Activated T-helper 17 cell treated with anti-CD3 and anti-CD28 coated beads, Interleukin-2, amount 50 U/mL, for 72 hours (primary cell): ENCODE data around the gene GPC3. TPM values are rescaled to one million over a fixed set of nuclear protein-coding genes. Genes with fewer than 3 reads are reported as not detected.
"Not testable (repeated sequence)": the region's sequence is repeated elsewhere in the genome, so short reads cannot be mapped to it uniquely, and the experiment has no call there.

Source experiments
- ATAC-seq: fragments of 150-1000 bp; cut with Tn5 transposase; replicated peaks from 2 replicates; pipeline ENCODE4 v1.10.0; 2021; ENCODE audit warnings: mild to moderate bottlenecking, moderate library complexity
- H3K27ac Mint-ChIP-seq: one replicate; pipeline ENCODE4 v1.8.0; 2022; ENCODE audit warnings: mixed read lengths
- H3K27me3 Mint-ChIP-seq: one replicate; pipeline ENCODE4 v1.8.0; 2022; ENCODE audit warnings: mixed read lengths
- H3K36me3 Mint-ChIP-seq: one replicate; pipeline ENCODE4 v1.8.0; 2022; ENCODE audit warnings: low read depth, mild to moderate bottlenecking, mixed read lengths
- H3K4me1 Mint-ChIP-seq: one replicate; pipeline ENCODE4 v1.8.0; 2022; ENCODE audit warnings: mixed read lengths
- H3K4me3 Mint-ChIP-seq: one replicate; pipeline ENCODE4 v1.8.0; 2022; ENCODE audit warnings: mild to moderate bottlenecking, mixed read lengths
- H3K9me3 Mint-ChIP-seq: one replicate; pipeline ENCODE4 v1.8.0; 2022; ENCODE audit warnings: mixed read lengths
- total RNA-seq, 2 donors: library from RNA; stranded (reverse); gene quantifications; one replicate each; pipeline ENCODE4 v1.2.3, GENCODE V29; 2022

Gene GPC3
- total RNA-seq, 2 donors from 2014 or later, result 0.15 TPM; not detected in 1

DNA sequence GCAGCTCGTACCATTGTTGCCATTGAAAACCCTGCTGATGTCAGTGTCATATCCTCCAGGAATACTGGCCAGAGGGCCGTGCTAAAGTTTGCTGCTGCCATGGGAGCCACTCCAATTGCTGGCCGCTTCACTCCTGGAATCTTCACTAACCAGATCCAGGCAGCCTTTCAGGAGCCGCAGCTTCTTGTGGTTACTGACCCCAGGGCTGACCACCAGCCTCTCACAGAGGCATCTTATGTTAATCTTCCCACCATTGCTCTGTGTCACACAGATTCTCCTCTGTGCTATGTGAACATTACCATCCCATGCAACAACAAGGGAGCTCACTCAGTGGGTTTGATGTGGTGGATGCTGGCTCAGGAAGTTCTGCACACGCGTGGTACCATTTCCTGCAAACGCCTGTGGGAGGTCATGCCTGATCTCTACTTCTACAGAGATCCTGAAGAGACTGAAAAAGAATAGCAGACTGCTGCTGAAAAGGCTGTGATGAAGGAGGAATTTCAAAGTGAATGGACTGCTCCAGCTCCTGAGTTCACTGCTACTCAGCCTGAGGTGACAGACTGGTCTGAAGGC, 222.3 kb downstream of the GPC3 start:
- not testable (repeated sequence) for H3K36me3 Mint-ChIP-seq, H3K27ac Mint-ChIP-seq, H3K9me3 Mint-ChIP-seq, H3K4me3 Mint-ChIP-seq, H3K27me3 Mint-ChIP-seq, ATAC-seq, H3K4me1 Mint-ChIP-seq

DNA sequence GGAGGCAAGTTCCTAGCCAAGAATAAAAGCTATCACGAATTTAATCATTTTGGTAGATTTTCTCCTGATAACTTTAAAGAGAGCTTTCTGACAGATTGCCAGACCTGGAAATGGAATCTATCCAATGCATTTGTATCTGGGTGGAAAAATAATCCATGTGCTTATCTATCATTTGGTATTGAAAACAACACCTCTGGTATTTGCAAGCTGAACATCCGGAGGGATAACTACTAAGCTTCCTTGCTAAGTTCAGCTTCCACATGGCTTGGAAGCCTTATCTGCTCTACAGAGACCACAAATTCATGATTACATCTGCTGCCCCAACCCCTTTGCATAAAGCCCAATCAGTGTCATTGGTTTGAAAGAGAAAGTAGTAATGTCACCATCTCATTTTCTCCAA, 230.7 kb downstream of the GPC3 start:
- Mint-ChIP-seq H3K4me1 (no peaks in the 10 kb centered on the region), H3K4me3 (no peak overlapping the region), H3K36me3 (no peaks in the 10 kb centered on the region), H3K9me3 (no peaks in the 10 kb centered on the region), H3K27ac (no peak overlapping the region), H3K27me3 (no peaks in the 10 kb centered on the region)
- ATAC-seq, result no peak

DNA sequence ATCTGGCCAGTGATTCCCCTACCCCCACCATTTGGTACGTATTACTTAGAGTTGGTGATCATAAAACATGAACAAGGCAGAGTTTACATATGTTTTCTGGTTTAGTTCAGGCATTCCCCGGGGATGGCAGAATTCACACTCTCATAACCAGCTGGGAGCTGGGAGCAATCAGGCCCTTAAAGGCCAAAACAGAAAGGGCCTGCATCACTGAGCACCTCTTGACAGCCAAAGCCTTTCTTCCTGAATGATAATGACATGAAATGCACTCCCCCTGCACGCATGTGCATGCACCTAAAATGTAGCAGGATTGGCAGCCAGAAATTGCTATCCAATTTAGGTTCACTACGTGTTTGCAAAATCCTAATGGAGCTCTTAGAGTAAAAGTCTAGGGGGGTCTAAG, 235.4 kb downstream of the GPC3 start:
- Mint-ChIP-seq H3K4me1 (no peaks in the 10 kb centered on the region), H3K4me3 (no peak overlapping the region), H3K9me3 (no peaks in the 10 kb centered on the region), H3K27ac (no peak overlapping the region), H3K27me3 (no peaks in the 10 kb centered on the region), H3K36me3 (no peaks in the 10 kb centered on the region)
- ATAC-seq, result no peak

DNA sequence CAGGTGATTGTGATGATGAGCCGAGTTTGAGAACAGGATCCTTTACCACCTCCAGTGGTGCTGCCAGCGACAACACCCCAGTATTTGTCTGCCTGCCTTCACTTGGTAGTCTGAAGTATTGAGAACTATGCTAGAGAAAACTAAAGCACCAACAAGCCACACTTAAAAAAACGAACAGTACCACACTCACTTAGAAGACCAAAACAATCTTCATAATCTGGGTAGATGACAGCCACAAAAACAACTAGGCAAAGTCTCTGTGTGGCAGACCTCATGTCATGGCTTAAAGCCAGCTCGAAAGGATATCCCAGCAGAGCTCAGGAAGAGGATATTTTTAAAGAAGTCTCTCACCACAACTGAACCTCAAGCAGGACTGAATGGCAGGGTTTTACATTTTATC, 236.0 kb downstream of the GPC3 start:
- Mint-ChIP-seq H3K4me3 (no peak overlapping the region), H3K4me1 (no peaks in the 10 kb centered on the region), H3K27ac (no peak overlapping the region), H3K27me3 (no peaks in the 10 kb centered on the region), H3K9me3 (no peaks in the 10 kb centered on the region), H3K36me3 (no peaks in the 10 kb centered on the region)
- ATAC-seq, result no peak

DNA sequence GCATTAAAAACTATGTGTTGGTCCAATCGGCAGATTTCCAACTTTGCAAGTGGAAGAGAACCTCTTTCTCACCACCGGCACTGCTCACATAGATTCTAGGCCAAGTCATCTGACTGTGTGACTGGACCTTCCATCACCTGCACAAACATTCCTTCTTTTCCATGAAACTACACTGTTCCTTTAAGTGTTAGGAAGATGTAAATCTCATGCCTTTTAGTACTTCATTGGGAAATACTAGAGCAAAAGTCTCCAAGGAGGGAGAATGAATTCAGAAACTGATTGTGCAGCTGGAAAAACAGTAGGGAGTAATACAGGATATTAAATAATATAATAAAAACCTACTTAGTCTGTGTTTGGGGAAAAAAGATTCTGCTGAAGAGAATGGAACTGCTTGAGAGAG, 238.2 kb downstream of the GPC3 start:
- H3K9me3 Mint-ChIP-seq, result no peaks in the 10 kb centered on the region
- no peaks in the 10 kb centered on the region for H3K36me3 Mint-ChIP-seq
- H3K4me3 Mint-ChIP-seq, result no peak overlapping the region
- no peaks in the 10 kb centered on the region for H3K4me1 Mint-ChIP-seq
- no peaks in the 10 kb centered on the region for H3K27me3 Mint-ChIP-seq
- ATAC-seq, result no peak
- no peak overlapping the region for H3K27ac Mint-ChIP-seq

DNA sequence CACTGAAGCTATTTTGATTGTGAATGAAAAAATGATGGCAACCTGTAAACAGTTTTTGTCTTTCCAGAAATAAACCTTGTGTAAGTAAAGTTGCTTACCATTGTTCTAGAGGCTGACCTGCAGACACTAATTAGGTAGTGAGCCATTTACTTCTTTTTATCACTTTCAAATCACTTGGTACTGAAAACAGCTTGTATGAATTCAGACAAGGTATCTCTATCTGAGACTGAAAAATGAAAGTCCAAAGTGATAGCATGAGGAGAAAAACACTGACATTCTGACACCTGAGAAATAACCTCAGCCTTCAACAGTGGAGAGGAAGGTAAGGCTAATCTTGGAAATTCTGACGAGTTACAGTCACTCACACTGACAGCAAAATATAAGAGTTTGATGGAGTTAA, 238.8 kb downstream of the GPC3 start:
- Mint-ChIP-seq H3K27me3 (no peaks in the 10 kb centered on the region), H3K9me3 (no peaks in the 10 kb centered on the region), H3K36me3 (no peaks in the 10 kb centered on the region), H3K27ac (no peak overlapping the region), H3K4me3 (no peak overlapping the region), H3K4me1 (no peaks in the 10 kb centered on the region)
- ATAC-seq, result no peak

DNA sequence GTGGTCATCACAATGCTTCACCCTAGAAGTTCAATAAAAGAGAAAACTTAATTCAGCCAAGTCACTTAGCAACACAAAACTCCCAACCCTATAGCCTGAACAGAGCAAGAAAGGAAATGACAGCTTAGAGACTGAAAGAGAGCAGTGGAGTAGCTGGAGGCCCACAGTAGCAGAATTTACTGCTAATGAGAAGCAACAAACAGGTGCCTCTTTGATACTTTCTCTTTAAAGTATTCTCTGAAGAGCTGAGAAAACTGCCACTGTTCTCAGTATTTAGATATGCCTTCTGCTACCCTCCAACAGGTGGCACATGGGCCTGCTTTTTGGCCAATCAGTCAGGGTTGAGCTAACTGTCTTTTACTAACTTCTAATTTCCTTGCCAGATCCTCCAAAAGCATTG, 240.0 kb downstream of the GPC3 start:
- H3K36me3 Mint-ChIP-seq, result no peaks in the 10 kb centered on the region
- no peak for ATAC-seq
- no peaks in the 10 kb centered on the region for H3K9me3 Mint-ChIP-seq
- no peak overlapping the region for H3K4me3 Mint-ChIP-seq
- no peaks in the 10 kb centered on the region for H3K4me1 Mint-ChIP-seq
- H3K27ac Mint-ChIP-seq, result no peak overlapping the region
- no peaks in the 10 kb centered on the region for H3K27me3 Mint-ChIP-seq

DNA sequence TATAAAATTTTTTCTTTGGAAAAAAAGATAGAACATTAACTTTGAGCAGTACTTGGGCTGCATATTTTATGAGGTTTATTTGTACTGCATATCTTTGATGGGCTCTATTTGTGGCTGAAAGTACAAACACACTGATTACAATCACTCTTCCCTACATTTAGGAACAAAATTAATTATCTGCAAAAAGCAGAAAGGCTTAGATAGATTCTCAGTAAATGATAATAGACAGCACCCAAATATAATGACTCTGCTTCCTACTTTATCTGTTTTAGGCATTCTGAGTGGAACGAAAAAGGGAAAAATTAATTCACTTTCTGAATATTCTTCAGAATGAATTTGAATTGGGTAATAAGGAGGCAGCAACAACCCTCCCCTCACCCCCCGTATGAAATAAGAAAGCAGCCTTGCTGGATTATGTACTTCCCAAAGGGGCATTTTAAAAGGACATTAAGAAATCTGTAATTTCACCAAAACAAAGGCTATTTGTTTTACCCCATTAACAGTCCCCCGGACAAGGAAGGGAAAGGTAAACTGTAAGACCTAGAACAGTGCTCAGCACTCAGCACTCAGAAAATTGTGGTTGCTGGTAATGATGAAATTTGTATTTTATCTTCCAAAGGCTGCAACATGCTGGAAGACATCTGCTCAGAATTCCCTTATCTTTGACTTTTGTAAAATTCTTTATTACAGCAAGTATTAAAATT, 242.6 kb downstream of the GPC3 start:
- Mint-ChIP-seq H3K27ac (no peak overlapping the region), H3K9me3 (no peaks in the 10 kb centered on the region), H3K4me1 (no peaks in the 10 kb centered on the region), H3K27me3 (no peaks in the 10 kb centered on the region), H3K4me3 (no peak overlapping the region), H3K36me3 (no peaks in the 10 kb centered on the region)
- ATAC-seq, result no peak

DNA sequence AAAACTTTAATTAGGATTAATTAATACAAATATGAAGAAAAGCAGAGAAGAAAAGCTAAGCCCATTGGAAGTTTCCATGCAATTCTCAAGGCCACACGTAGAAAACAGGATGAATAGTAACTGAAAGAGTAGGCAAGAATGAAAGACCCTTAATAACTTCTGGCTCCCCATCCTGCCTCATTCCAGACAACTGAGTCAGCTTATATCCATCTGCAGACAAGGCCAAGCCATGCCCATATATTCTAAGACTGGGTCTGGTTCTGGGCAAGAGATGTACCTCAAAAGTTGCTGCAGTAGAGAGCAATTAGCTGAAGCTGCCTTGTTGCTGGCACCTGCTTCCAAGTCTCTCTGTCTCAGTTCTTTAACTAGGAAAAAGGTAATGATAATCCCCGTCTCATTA, 244.1 kb downstream of the GPC3 start:
- Mint-ChIP-seq H3K27ac (no peak overlapping the region), H3K36me3 (no peaks in the 10 kb centered on the region), H3K4me1 (no peaks in the 10 kb centered on the region), H3K27me3 (no peaks in the 10 kb centered on the region), H3K4me3 (no peak overlapping the region), H3K9me3 (no peaks in the 10 kb centered on the region)
- no peak for ATAC-seq

DNA sequence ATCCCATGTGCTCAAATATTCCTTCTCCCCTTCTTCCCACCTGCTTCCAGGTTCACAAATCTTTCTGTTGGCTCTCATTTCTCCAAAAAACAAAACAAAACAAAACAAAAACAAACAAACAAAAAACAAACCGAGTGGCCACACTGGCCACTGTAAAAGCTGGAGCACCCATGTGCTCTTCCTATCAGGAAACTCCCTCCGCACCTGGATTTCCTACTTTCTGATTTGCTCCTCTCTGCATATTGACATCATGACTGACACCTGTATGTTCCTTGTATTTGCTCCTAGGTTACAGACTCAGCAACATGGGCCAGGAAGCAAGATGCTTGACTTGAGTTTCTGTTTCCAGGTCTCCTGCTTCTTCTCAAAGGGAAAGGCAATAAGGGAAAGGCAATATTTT, 258.8 kb downstream of the GPC3 start:
- no peaks in the 10 kb centered on the region for H3K9me3 Mint-ChIP-seq
- no peak overlapping the region for H3K4me3 Mint-ChIP-seq
- peaks cover 2% of the 10 kb centered on the region for H3K27me3 Mint-ChIP-seq
- no peak for ATAC-seq
- no peaks in the 10 kb centered on the region for H3K4me1 Mint-ChIP-seq
- no peak overlapping the region for H3K27ac Mint-ChIP-seq
- H3K36me3 Mint-ChIP-seq, result no peaks in the 10 kb centered on the region

DNA sequence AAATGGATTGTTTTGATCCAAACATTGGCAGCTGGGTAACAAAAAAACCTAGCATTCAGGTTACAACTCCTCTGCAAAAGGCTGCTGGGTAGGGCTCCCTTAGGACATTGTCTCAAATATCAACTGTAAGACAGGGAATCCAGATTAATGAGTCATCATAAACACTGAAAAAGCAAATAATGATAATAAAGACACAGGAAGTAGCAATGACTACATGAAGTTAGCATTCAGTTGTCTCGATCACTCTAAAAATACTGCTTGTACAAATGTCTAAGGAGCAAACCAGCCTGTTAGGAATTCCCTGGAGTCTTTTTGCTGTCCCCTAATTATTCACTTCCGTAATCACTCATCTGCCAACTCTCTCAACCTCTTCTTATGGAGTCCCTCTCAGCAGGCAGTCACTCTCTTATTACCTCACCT, 259.2 kb downstream of the GPC3 start:
- ATAC-seq, result no peak
- Mint-ChIP-seq H3K4me1 (no peaks in the 10 kb centered on the region), H3K9me3 (no peaks in the 10 kb centered on the region), H3K36me3 (no peaks in the 10 kb centered on the region), H3K27me3 (no peaks in the 10 kb centered on the region), H3K4me3 (no peak overlapping the region), H3K27ac (no peak overlapping the region)

DNA sequence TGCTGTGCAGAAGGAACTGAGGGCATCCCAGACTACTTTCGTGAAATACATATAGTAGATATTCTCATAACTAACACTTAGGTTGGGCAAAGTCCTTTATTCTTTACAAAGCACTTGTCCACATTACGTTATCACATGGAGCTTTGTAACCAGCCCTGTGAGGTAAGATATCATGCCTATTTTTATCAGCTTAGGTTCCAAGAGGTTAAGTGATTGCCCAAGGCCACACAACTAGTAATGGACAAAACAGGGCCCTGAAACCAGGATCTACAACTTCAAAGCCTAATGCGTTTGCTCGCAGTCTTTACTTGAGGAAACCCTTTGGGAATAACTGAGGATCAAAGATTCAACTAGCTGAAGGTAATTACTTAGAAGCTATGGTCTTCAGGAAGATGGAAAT, 261.5 kb downstream of the GPC3 start:
- Mint-ChIP-seq H3K4me1 (no peaks in the 10 kb centered on the region), H3K27me3 (no peaks in the 10 kb centered on the region), H3K36me3 (no peaks in the 10 kb centered on the region), H3K9me3 (no peaks in the 10 kb centered on the region), H3K4me3 (no peak overlapping the region), H3K27ac (no peak overlapping the region)
- ATAC-seq, result no peak

DNA sequence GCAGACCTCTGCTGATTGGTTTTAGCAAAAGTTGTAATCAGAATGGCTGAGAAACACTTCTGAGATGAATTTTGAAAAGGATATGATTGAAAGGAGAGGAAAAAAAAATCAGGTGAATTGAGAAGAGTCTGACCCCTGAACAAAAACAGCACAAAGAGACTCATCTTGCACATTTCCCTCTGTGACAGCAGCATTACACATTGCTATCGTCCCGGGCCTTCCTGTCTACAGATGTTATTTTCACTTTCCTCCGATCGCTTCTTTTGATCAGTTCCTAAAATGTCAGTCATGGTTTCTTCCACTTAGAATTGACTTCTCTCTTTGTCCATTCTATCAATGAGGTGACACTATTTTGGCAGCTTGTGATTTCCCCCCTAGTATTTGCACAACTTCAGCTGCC, 262.6 kb downstream of the GPC3 start:
- Mint-ChIP-seq H3K36me3 (no peaks in the 10 kb centered on the region), H3K27me3 (no peaks in the 10 kb centered on the region), H3K4me3 (peak overlapping the region; percentile 21), H3K9me3 (no peaks in the 10 kb centered on the region), H3K27ac (no peak overlapping the region), H3K4me1 (no peaks in the 10 kb centered on the region)
- no peak for ATAC-seq

DNA sequence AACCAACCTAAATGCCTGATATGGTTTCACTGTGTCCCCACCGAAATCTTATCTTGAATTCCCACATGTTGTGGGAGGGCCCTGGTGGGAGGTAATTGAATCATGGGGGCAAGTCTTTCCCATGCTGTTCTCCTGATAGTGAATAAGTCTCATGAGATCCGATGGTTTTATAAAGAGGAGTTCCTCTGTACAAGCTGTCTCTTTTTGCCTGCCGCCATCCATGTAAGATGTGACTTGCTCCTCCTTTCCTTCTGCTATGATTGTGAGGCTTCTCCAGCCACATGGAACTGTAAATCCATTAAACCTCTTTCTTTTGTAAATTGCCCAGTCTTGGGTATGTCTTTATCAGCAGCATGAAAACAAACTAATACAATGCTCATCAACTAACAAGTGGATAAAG, 265.1 kb downstream of the GPC3 start:
- ATAC-seq, H3K27ac Mint-ChIP-seq, H3K4me3 Mint-ChIP-seq, H3K4me1 Mint-ChIP-seq, H3K9me3 Mint-ChIP-seq, H3K36me3 Mint-ChIP-seq, H3K27me3 Mint-ChIP-seq: not testable (repeated sequence)

DNA sequence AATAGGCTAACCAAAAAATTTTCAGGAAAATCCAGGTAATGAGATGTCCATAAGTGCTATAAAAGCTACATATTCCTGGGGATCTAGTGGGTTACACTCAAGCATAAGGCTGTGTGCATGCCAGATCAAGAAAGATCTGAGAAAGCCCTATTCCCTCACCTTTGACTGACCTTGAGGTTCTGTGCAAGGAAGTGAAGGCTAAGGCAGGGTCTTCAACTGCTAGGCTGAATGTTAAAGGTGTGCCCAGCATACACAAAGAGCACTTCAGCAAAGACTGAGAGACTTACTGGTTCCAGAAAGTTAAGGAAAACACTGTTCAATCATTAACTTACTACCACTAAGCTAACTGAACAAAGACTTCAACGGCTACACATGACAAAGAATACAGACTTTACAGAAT, 269.7 kb downstream of the GPC3 start:
- ATAC-seq, result no peak
- Mint-ChIP-seq H3K36me3 (no peaks in the 10 kb centered on the region), H3K27me3 (no peaks in the 10 kb centered on the region), H3K9me3 (no peaks in the 10 kb centered on the region), H3K4me3 (no peak overlapping the region), H3K4me1 (no peaks in the 10 kb centered on the region), H3K27ac (no peak overlapping the region)

DNA sequence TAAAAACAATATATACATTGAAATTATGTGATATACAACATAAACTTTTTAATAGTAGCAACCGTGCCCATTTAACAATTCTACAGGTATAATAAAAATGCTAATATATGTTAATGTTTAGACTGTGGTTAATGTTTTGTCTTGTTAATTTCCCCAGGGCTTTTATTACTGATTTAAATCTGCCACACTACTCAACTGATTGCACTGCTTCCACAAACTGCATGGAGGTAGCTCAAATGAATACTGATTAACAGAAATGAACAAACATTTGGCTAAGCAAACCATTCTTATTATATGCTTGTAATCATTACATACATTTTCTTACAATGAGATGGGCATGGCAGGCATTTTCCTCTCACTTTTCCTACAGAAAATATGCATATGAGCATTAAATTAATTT, 275.9 kb downstream of the GPC3 start:
- no peak overlapping the region for H3K27ac Mint-ChIP-seq
- no peaks in the 10 kb centered on the region for H3K9me3 Mint-ChIP-seq
- H3K4me1 Mint-ChIP-seq, result no peaks in the 10 kb centered on the region
- H3K36me3 Mint-ChIP-seq, result no peaks in the 10 kb centered on the region
- ATAC-seq, result no peak
- H3K4me3 Mint-ChIP-seq, result no peak overlapping the region
- H3K27me3 Mint-ChIP-seq, result peaks cover 3% of the 10 kb centered on the region
